Liver (tissue), 9 donors: ENCODE results near the gene PAPPA2. TPM values are rescaled to one million over a fixed set of nuclear protein-coding genes. Genes with fewer than 3 reads are reported as not detected.
A peak's percentile ranks its signal among the peaks of the same experiment; 100 is the strongest.

Experiments
- DNase-seq: peaks from one replicate; pipeline ENCODE4 v3.0.0-alpha.2; 2017; ENCODE audit warnings: low spot score
- H3K27ac ChIP-seq, 2 donors: one replicate each; pipeline ENCODE4 v1.7.0; 2013; ENCODE audit warnings: inconsistent platforms in 2 of 2, low read length in 2 of 2, control low read depth in 1 of 2, low read depth in 1 of 2, mild to moderate bottlenecking in 1 of 2
- H3K27me3 ChIP-seq, 4 donors: one replicate each; pipeline versions ENCODE4 v1.6.1 to v1.7.0; 2013; ENCODE audit warnings: low read length in 3 of 4, inconsistent platforms in 1 of 4, mild to moderate bottlenecking in 1 of 4, moderate library complexity in 1 of 4; ENCODE audit not compliant: control insufficient read depth in 4 of 4, insufficient read depth in 4 of 4
- H3K36me3 ChIP-seq, 4 donors: one replicate each; pipeline versions ENCODE4 v1.6.1 to v1.7.0; 2013; ENCODE audit warnings: low read length in 3 of 4, mild to moderate bottlenecking in 3 of 4, low read depth in 1 of 4, moderate library complexity in 1 of 4; ENCODE audit not compliant: control insufficient read depth in 4 of 4, insufficient read depth in 3 of 4
- H3K4me1 ChIP-seq, 4 donors: one replicate each; pipeline versions ENCODE4 v1.6.1 to v1.7.0; 2013; ENCODE audit warnings: low read length in 3 of 4, mild to moderate bottlenecking in 3 of 4, moderate library complexity in 1 of 4; ENCODE audit not compliant: control insufficient read depth in 4 of 4, insufficient read depth in 4 of 4
- H3K4me3 ChIP-seq, 3 donors: one replicate each; pipeline versions ENCODE4 v1.6.1 to v1.7.0; 2013; ENCODE audit warnings: low read length in 3 of 3, control low read depth in 1 of 3, low read depth in 1 of 3, mild to moderate bottlenecking in 1 of 3
- H3K9ac ChIP-seq, 2 donors: one replicate each; pipeline ENCODE4 v1.7.0; 2013; ENCODE audit warnings: low read length in 2 of 2, mild to moderate bottlenecking in 2 of 2, moderate library complexity in 2 of 2, control low read depth in 1 of 2, low read depth in 1 of 2
- H3K9me3 ChIP-seq, 4 donors: one replicate each; pipeline versions ENCODE4 v1.6.1 to v1.7.0; 2013; ENCODE audit warnings: low read length in 3 of 4; ENCODE audit not compliant: control insufficient read depth in 4 of 4
- CTCF ChIP-seq: fragments of 150-350 bp; IDR thresholded peaks from 2 replicates; pipeline ENCODE4 v1.5.1; 2017; ENCODE audit warnings: improper control_type of control experiment, low read depth, low read length; ENCODE audit not compliant: missing input control
- EGR1 ChIP-seq, 2 donors: IDR thresholded peaks; 2 replicates each; pipeline ENCODE4 v1.6.1; 2016 to 2018; ENCODE audit warnings: antibody characterized with exemption in 2 of 2, low read depth in 2 of 2
- FOXA1 ChIP-seq: IDR thresholded peaks from 2 replicates; pipeline ENCODE4 v1.6.1; 2016; ENCODE audit warnings: antibody characterized with exemption
- FOXA2 ChIP-seq: IDR thresholded peaks from 2 replicates; pipeline ENCODE4 v1.6.1; 2016; ENCODE audit warnings: antibody characterized with exemption
- HNF4A ChIP-seq, 2 donors: conservative IDR thresholded peaks; 2 replicates each; pipeline ENCODE4 v1.6.1; 2016; ENCODE audit warnings: antibody characterized with exemption in 2 of 2, mild to moderate bottlenecking in 2 of 2
- HNF4G ChIP-seq: IDR thresholded peaks from 2 replicates; pipeline ENCODE4 v1.6.1; 2016; ENCODE audit warnings: antibody characterized with exemption
- JUND ChIP-seq, 2 donors: IDR thresholded peaks; 2 replicates each; pipeline ENCODE4 v1.6.1; 2016; ENCODE audit warnings: antibody characterized with exemption in 2 of 2
- NR2F2 ChIP-seq: IDR thresholded peaks from 2 replicates; pipeline ENCODE4 v1.6.1; 2016; ENCODE audit warnings: antibody characterized with exemption
- RAD21 ChIP-seq, 2 donors: IDR thresholded peaks; 2 replicates each; pipeline ENCODE4 v1.6.1; 2016; ENCODE audit warnings: antibody characterized with exemption in 2 of 2, mild to moderate bottlenecking in 2 of 2
- YY1 ChIP-seq: IDR thresholded peaks from 2 replicates; pipeline ENCODE4 v1.6.1; 2016; ENCODE audit warnings: antibody characterized with exemption, mild to moderate bottlenecking
- ZBTB33 ChIP-seq: IDR thresholded peaks from 2 replicates; pipeline ENCODE4 v1.6.1; 2016; ENCODE audit warnings: antibody characterized with exemption
- WGBS: extraction: QIAGEN DNeasy Blood & Tissue Kit; methylation state at CpG from one replicate; pipeline ENCODE4 v1.1.7; 2013; 5-methylcytosine and 5-hydroxymethylcytosine counted together
- polyA plus RNA-seq, 2 donors: library from polyadenylated mRNA; stranded (reverse) in 1 of 2; unstranded in 1 of 2; fragments of 200-250 nt in 1 of 2; fragments of >200 nt in 1 of 2; fragmentation: Nextera tagmentation in 1 of 2; extraction: Ambion mirVana in 1 of 2; gene quantifications; one replicate each; pipeline versions ENCODE4 v1.2.1 to v1.2.3, GENCODE V29; 2013 to 2015
- total RNA-seq, 2 donors: library from RNA; depleted of rRNA; stranded (reverse); fragments of >200 nt; gene quantifications; one replicate each; pipeline ENCODE4 v1.2.3, GENCODE V29; 2014
- TF ChIP-seq, protein P1 (sequence below): IDR thresholded peaks from 2 replicates; pipeline ENCODE4 v1.6.1; 2016; ENCODE audit warnings: antibody characterized with exemption
- TF ChIP-seq, protein P2 (sequence below): IDR thresholded peaks from 2 replicates; pipeline ENCODE4 v1.6.1; 2016; ENCODE audit warnings: antibody characterized with exemption
- donor health status: healthy.
- donor health status: healthy.
- donor health status: healthy.
- donor health status: healthy.
- donor health status: healthy.

The PAPPA2 gene
- total and polyA plus RNA-seq, 4 donors, result 0.19 to 27.2 (median 13.4) TPM

DNA sequence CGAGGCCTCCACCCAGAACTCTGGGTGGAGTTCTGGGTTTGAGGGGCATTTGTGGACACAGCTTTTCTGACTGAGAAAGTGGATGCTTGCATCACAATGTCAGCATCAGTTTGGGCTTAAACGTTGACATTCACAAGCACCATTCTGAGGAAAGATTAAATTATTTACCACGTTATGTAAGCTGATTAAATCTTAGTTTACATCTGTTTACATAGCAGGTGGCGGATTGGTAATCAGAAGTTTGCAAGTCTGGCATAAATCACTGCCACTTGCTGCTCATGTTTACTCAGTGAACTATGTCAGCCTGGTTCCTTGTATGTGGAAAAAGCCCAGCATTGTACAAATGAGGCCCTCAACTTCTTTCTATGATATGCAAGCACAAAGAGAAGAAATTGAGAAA lies 310.1 kb downstream of the PAPPA2 start:
- Histone ChIP-seq H3K27ac (no peak overlapping the region), H3K9ac (no peak overlapping the region), H3K4me3 (no peak overlapping the region), H3K36me3 (peaks cover 0 to 3% (median 0%) of the 10 kb centered on the region in 4 donors), H3K4me1 (peaks cover 0 to 12% (median 8%) of the 10 kb centered on the region in 4 donors), H3K27me3 (no peaks in the 10 kb centered on the region), H3K9me3 (no peaks in the 10 kb centered on the region)
- DNase-seq, result no peak
- WGBS, result 19% methylated on average over 4 of the region's 4 CpGs
- TF ChIP-seq FOXA2 (peak; percentile 15), HNF4A (conservative IDR thresholded peaks at IDR 0.05) (no peak), HNF4G (no peak), ZBTB33 (no peak)
- TF ChIP-seq, protein P1, sequence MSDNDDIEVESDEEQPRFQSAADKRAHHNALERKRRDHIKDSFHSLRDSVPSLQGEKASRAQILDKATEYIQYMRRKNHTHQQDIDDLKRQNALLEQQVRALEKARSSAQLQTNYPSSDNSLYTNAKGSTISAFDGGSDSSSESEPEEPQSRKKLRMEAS, result no peak

GRCh38 chr1:176774224-176774623 lies 311.2 kb downstream of the PAPPA2 start:
- H3K27ac ChIP-seq, result no peak overlapping the region

More at GRCh38 chr1:176774224-176774623, 311.2 kb downstream of the PAPPA2 start:
- no peak for DNase-seq
- no peak overlapping the region for H3K4me3 ChIP-seq
- H3K36me3 ChIP-seq, result peaks cover 0 to 3% (median 0%) of the 10 kb centered on the region in 4 donors
- no peaks in the 10 kb centered on the region for H3K27me3 ChIP-seq
- no peaks in the 10 kb centered on the region for H3K9me3 ChIP-seq
- no peak overlapping the region for H3K9ac ChIP-seq
- peaks cover 0 to 2% (median 0%) of the 10 kb centered on the region in 4 donors for H3K4me1 ChIP-seq
- TF ChIP-seq, protein P2, sequence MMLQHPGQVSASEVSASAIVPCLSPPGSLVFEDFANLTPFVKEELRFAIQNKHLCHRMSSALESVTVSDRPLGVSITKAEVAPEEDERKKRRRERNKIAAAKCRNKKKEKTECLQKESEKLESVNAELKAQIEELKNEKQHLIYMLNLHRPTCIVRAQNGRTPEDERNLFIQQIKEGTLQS, result no peak
- TF ChIP-seq HNF4A (conservative IDR thresholded peaks at IDR 0.05) (no peak), HNF4G (no peak), ZBTB33 (no peak), FOXA1 (no peak), YY1 (no peak), EGR1 (IDR thresholded peaks at IDR 0.05; ENCODE audit: low read depth in 2 of 2) (no peak), NR2F2 (no peak), JUND (IDR thresholded peaks at IDR 0.05) (no peak), RAD21 (IDR thresholded peaks at IDR 0.05) (no peak), CTCF (no peak), FOXA2 (no peak)
- TF ChIP-seq, protein P1, result no peak
- WGBS, result 65% methylated on average over 4 of the region's 4 CpGs
